SU-DHL-6 (cell line): ENCODE data around the gene EPHB1.

ENCODE experiments used
- H2AFZ ChIP-seq: fragments of 200-600 bp; sonication (generic); 2 replicates; pipeline ENCODE4 v1.6.1; 2014; ENCODE audit warnings: low read depth, mild to moderate bottlenecking, moderate library complexity, mixed read lengths, antibody characterized with exemption, low read length; ENCODE audit not compliant: severe bottlenecking
- H3F3A ChIP-seq: fragments of 200-600 bp; shearing (Covaris generic); 2 replicates; pipeline ENCODE4 v1.6.0; 2016; ENCODE audit warnings: antibody characterized with exemption, mild to moderate bottlenecking; ENCODE audit not compliant: insufficient read depth
- H3K27ac ChIP-seq: fragments of 200-600 bp; sonication (generic); 2 replicates; pipeline ENCODE4 v1.5.1; 2016; ENCODE audit warnings: low read depth, mild to moderate bottlenecking, low read length, moderate library complexity, mixed read lengths
- H3K27me3 ChIP-seq: fragments of 200-600 bp; sonication (generic), shearing (Covaris generic); 2 replicates; pipeline ENCODE4 v1.6.0; 2014; ENCODE audit warnings: mild to moderate bottlenecking, low read length
- H3K36me3 ChIP-seq: fragments of 200-600 bp; sonication (generic); 2 replicates; pipeline ENCODE4 v1.6.1; 2014; ENCODE audit warnings: mild to moderate bottlenecking, low read length, mixed read lengths
- H3K4me2 ChIP-seq: fragments of 300-600, 200-600 bp; shearing (Covaris generic), sonication (generic); 2 replicates; pipeline ENCODE4 v1.6.0; 2014; ENCODE audit warnings: low read length, low read depth, mild to moderate bottlenecking; ENCODE audit not compliant: poor library complexity, severe bottlenecking
- H3K4me3 ChIP-seq: fragments of 200-600 bp; sonication (generic); 2 replicates; pipeline ENCODE4 v1.5.1; 2014; ENCODE audit warnings: antibody characterized with exemption, low read length, mild to moderate bottlenecking, mixed read lengths; ENCODE audit not compliant: insufficient read depth, poor library complexity, severe bottlenecking
- H3K79me2 ChIP-seq: fragments of 200-600 bp; sonication (generic); 2 replicates; pipeline ENCODE4 v1.6.1; 2014; ENCODE audit warnings: mild to moderate bottlenecking, low read length, moderate library complexity; ENCODE audit not compliant: insufficient read depth
- H3K9ac ChIP-seq: fragments of 200-600 bp; sonication (generic); 2 replicates; pipeline ENCODE4 v1.7.0; 2014; ENCODE audit warnings: mild to moderate bottlenecking, low read length
- H3K9me2 ChIP-seq: fragments of 200-600 bp; sonication (generic); replicated peaks from 2 replicates; pipeline ENCODE4 v1.6.1; 2014; ENCODE audit warnings: low read length; ENCODE audit not compliant: insufficient read depth
- H3K9me3 ChIP-seq: fragments of 200-600 bp; sonication (generic); 2 replicates; pipeline ENCODE4 v1.6.1; 2014; ENCODE audit warnings: low read length, mixed read lengths; ENCODE audit not compliant: insufficient read depth
- H4K20me1 ChIP-seq: fragments of 200-600 bp; sonication (generic); 2 replicates; pipeline ENCODE4 v1.6.1; 2014; ENCODE audit warnings: low read depth, mild to moderate bottlenecking, antibody characterized with exemption, low read length, moderate library complexity, mixed read lengths
- CTCF ChIP-seq: fragments of 200-600 bp; sonication (generic); IDR thresholded peaks from one replicate; pipeline ENCODE4 v1.5.1; 2017; ENCODE audit warnings: antibody characterized with exemption, mild to moderate bottlenecking, low read length, moderate library complexity; ENCODE audit not compliant: insufficient read depth, poor library complexity, severe bottlenecking
- EZH2phosphoT487 ChIP-seq: fragments of 200-600 bp; sonication (generic), shearing (Covaris generic); conservative IDR thresholded peaks from 2 replicates; pipeline ENCODE4 v1.6.1; 2018; ENCODE audit warnings: mild to moderate bottlenecking, antibody characterized with exemption, low read length, moderate library complexity, mixed read lengths

Gene EPHB1

GRCh38 chr3:135172191-135172869 lies 377.3 kb downstream of the EPHB1 start:
- Histone ChIP-seq H3K79me2 (no peaks in the 10 kb centered on the region), H2AFZ (no peak overlapping the region), H3K9me2 (no peaks in the 10 kb centered on the region), H3K4me2 (no peak overlapping the region), H3K27ac (no peak overlapping the region), H3K9ac (no peak overlapping the region), H3K4me3 (no peak overlapping the region), H3K36me3 (no peaks in the 10 kb centered on the region), H3K9me3 (no peaks in the 10 kb centered on the region), H4K20me1 (no peaks in the 10 kb centered on the region), H3F3A (no peaks in the 10 kb centered on the region), H3K27me3 (no peaks in the 10 kb centered on the region)
- TF ChIP-seq EZH2phosphoT487 (no peak), CTCF (no peak)

- Histone ChIP-seq H3K9me3 (no peaks in the 10 kb centered on the region), H3K79me2 (no peaks in the 10 kb centered on the region), H3K9ac (no peak overlapping the region), H3K4me2 (no peak overlapping the region), H3K4me3 (no peak overlapping the region), H3K27ac (no peak overlapping the region), H3F3A (no peaks in the 10 kb centered on the region), H3K9me2 (no peaks in the 10 kb centered on the region), H3K27me3 (no peaks in the 10 kb centered on the region), H4K20me1 (no peaks in the 10 kb centered on the region), H3K36me3 (no peaks in the 10 kb centered on the region), H2AFZ (no peak overlapping the region)
- TF ChIP-seq EZH2phosphoT487 (no peak), CTCF (no peak)
Observed at GRCh38 chr3:135175728-135176277, 380.7 kb downstream of the EPHB1 start.

DNA sequence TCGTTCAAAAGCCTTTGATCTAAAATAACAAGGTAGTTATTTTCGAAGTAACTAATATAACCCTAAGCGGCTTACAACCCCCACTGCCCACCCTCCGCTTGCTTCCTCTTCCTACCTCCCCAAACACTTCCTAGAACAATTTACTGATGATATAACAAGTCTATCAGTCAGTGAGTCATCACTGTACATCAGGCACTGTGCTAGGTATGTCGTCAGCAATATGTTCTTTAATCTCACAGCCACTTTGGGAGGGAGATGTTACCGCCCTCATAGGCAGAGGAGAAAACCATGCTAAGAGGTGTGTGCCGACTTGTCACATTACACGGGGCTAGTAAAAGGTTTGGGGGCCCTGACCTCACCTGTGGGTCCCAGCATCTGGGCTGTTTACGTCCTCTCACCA lies 381.8 kb downstream of the EPHB1 start:
- no peak overlapping the region for H3K4me3 ChIP-seq
- no peaks in the 10 kb centered on the region for H3K79me2 ChIP-seq
- TF ChIP-seq EZH2phosphoT487 (no peak), CTCF (no peak)
- no peaks in the 10 kb centered on the region for H3K27me3 ChIP-seq
- H2AFZ ChIP-seq = no peak overlapping the region
- no peaks in the 10 kb centered on the region for H3K9me3 ChIP-seq
- H3K9ac ChIP-seq = no peak overlapping the region
- no peaks in the 10 kb centered on the region for H3K36me3 ChIP-seq
- H3K27ac ChIP-seq = no peak overlapping the region
- H4K20me1 ChIP-seq = no peaks in the 10 kb centered on the region
- no peaks in the 10 kb centered on the region for H3K9me2 ChIP-seq
- no peaks in the 10 kb centered on the region for H3F3A ChIP-seq
- no peak overlapping the region for H3K4me2 ChIP-seq
